Activated CD4-positive, alpha-beta T cell treated with anti-CD3 and anti-CD28 coated beads, Interleukin-2, Interleukin-4, amounts not matched to agents 100 ng/mL and 50 ng/mL, durations not matched to agents 16 hours and 8 hours (primary cell): ENCODE data around the gene YIPF1.
"Not testable (repeated sequence)": the region's sequence is repeated elsewhere in the genome, so short reads cannot be mapped to it uniquely, and the experiment has no call there.

ENCODE experiments used
- DNase-seq: peaks from one replicate; pipeline ENCODE4 v3.0.0-alpha.2; 2020; ENCODE audit warnings: low spot score

Gene YIPF1

DNA sequence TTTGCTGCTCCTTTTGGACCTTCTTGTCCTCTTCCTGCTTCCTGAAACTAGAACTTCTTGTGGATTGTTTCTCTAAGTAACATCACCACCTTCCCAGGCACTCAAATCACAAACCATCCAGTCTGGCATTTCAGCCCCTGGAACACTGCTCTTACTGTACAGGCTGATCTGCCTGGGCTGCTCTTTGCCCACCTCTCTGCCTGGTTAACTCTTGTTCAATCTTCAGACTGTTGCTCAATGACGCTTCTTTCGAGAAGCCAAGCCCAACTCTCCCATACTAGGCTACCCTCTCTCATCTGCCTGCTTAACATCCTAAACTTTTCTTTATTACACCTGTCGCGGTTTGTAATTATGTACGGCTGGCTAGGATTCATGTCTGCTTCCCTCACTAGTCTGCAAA is 5.0 kb upstream of the YIPF1 start:
- no peak for DNase-seq

DNA sequence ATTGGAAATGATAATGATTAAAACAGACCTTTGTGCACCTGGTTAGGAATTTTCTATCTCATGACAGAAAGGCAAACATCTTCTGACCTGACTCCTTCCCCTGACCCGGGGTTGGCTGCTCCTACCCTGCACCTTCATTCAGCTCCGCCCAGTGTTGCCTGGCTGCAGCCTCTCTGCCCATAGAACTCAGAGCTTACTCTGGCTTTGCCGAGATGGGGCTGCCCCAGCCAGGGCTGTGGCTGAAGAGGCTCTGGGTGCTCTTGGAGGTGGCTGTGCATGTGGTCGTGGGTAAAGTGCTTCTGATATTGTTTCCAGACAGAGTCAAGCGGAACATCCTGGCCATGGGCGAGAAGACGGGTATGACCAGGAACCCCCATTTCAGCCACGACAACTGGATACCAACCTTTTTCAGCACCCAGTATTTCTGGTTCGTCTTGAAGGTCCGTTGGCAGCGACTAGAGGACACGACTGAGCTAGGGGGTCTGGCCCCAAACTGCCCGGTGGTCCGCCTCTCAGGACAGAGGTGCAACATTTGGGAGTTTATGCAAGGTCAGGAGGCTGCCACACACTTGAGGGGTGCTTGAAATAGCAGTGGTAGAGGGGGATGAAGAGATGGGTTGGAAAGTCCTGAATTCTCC is 4.5 kb upstream of the YIPF1 start, which contains the start of gene DIO1:
TSS of gene DIO1 (plus strand) at position 189 of the 638 bp plus-strand sequence. CDS start at position 213, 24 bp downstream.
- DNase-seq: no peak

- DNase-seq: no peak
Observed at GRCh38 chr1:53892911-53893310, 3.3 kb upstream of the YIPF1 start.

GRCh38 chr1:53891678-53892077 is 2.1 kb upstream of the YIPF1 start:
- no peak for DNase-seq

DNA sequence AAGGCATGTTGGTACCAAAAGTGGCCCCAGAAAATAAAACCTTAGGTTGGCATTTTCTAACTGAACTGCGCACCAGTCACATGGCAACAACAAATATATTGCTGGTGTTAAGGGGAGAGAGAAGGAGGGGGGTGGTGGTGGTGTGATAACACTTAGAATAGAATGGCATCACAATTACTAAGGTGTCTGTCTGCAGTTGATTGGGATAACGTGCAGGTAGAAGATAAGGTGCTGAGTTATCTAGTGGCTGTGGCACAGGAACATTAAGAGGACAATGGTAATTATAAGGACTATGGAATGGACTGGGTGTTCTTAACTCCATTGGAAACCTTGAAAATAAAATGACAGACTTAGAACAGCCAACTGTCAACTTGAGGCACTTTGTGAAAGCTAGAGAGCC is 1.4 kb upstream of the YIPF1 start:
- no peak for DNase-seq

DNA sequence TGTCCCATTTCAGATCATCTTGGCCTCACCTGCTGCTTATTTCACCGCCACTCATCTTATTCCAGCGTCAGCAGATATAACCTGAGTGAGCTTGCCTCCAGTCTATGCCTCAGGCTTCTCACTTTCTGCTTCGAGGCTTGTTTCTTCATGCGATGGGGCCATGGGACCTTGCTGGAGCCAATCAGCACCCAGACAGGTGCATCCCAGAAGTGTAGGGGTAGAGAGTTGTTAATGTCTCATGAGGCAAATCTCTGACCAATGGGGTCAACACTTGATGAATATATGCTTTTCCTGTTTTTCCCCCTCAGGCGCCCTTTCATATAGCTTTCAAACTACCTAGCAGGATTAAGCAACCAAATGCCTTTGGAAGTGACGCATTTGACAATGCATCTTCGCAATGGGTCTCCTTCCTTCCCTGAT is 935 bp upstream of the YIPF1 start:
- no peak for DNase-seq

DNA sequence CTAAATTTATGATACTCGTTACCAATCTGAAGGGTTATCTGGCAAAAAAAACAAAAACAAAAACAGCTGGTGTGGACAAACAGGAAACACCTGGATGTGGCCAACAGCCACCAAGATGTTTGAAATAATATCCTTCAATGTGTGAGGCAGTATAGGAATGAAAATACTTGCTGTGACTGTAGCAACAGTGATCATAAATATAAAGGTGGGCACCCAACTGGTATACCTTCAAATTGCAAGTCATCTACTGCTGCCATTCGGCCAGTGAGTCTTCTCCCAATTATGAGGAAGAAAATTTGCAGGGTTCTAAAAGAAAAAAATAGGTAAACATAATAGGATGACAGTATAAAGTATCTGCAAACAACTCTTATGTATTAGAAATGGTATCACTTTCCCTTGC is 916 bp downstream of the YIPF1 start:
- no peak for DNase-seq

DNA sequence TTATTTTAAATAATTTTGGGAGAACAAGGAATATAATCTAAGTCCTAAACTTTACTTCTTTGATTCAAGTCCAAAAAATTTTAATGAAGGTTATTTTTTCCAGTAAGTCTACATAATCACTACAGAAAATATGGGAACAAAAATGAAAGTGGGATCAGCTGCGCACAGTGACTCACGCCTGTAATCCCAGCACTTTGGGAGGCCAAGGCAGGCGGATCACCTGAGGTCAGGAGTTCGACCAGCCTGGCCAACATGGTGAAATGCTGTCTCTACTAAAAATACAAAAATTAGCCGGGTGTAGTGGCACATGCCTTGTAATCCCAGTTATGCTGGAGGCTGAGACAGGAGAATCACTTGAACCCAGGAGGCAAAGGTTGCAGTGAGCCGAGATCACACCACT is 6.0 kb downstream of the YIPF1 start:
- not testable (repeated sequence) for DNase-seq

- DNase-seq: not testable (repeated sequence)
Observed at GRCh38 chr1:53881853-53882252, 7.7 kb downstream of the YIPF1 start.

- peak; percentile 54 for DNase-seq
Observed at GRCh38 chr1:53878492-53879105, 11.0 kb downstream of the YIPF1 start.

- DNase-seq: not testable (repeated sequence)
Observed at GRCh38 chr1:53875150-53875549, 14.4 kb downstream of the YIPF1 start.

DNA sequence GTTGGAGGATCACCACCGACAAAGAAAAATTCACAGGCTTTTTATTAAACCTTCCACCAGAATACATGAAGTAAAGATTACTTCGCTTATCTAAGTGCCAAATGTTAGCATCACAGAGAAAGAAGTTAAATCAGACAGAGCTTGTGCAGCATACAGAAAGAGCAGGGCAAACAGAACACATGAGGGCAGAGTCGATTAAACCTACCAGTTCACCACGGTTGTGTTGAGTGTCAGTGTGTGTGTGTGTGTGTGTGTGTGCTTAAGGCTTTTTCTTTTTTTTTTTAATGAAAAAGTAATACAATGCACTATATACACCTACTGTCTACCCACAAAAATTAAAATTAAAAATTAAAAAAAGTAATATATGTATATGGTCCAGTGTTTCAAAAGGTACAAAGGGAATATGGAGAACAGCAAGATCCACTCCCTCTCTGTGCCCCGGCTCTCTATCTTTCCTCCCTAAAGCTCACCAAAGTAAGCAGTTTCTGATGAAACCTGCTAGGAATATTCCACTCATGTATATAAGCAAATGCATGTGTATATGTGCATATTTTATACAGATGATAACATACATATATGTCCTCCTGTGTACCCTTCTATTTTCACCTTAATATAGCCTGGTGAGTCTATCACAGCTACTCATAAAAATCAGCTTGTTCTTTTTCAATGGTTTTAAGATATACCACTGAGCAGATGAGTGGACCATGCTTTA is 17.7 kb downstream of the YIPF1 start:
- DNase-seq: no peak

GRCh38 chr1:53871221-53871620 is 18.4 kb downstream of the YIPF1 start:
- DNase-seq: no peak

- DNase-seq: no peak
Observed at GRCh38 chr1:53869454-53870117, 20.0 kb downstream of the YIPF1 start.

GRCh38 chr1:53868565-53868964 is 21.0 kb downstream of the YIPF1 start:
- DNase-seq: no peak

GRCh38 chr1:53862507-53862906 is 27.1 kb downstream of the YIPF1 start:
- no peak for DNase-seq

GRCh38 chr1:53860967-53861411 is 28.6 kb downstream of the YIPF1 start:
- peak; percentile 50 for DNase-seq

- DNase-seq: no peak
Observed at GRCh38 chr1:53851571-53852285, 37.9 kb downstream of the YIPF1 start.

GRCh38 chr1:53850082-53850673 is 39.4 kb downstream of the YIPF1 start:
- no peak for DNase-seq

DNA sequence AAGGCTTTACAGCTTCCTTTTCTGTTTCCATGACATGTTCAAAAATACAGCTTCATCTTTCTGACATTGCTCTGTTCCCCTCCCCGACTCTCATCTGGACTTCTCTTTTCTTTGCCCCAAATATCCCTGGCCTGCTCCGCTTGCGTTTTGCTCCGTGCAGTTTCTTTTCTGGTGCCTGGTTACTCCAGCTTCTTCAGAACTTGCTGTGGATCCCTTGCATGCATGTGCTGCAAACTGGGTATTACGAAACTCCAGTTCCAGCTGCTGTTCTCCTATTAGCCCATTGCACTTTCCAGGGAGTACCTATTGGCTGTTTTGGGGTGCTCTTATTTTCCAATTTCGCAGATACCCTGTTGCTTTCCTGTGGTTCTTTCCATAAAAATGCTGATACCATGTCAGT is 41.6 kb downstream of the YIPF1 start:
- no peak for DNase-seq

DNA sequence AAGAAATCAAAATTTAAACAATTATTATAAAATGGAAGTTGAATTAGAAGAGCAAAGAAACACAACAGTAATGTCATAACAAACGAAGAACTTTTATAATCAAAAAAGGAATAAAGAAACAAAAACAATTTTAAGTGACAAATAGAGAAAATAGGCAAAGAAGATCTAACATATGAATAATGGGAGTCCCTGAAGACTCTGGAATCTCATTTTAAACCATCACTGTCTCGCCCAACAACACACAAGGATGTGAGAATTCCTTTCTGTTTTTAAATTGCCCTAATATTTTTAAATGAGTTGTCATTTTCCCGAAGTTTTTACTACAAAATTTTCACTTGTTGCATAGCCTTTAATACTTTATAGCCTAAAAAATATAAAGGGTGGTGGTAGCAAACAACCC is 47.2 kb downstream of the YIPF1 start:
- DNase-seq: no peak

DNA sequence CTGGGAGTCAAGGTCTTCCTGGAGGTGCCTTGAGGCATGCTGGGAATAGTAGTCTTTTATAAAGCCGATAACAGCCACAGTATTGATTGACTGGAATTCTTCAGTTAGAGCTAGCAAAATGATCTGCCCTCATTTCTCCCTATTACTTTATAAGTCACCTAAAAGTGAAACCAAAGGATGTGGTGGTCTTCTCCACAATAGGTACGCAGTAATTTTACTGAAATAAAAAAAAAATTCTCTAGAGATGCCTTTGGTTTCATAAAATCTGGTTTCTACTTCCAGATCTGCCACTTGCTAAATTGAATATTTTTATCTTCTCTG is 51.0 kb downstream of the YIPF1 start:
- no peak for DNase-seq
